NB4 (cell line): ENCODE results near the gene SPOP.

Experiments
- POLR2A ChIP-seq: IDR thresholded peaks from 2 replicates; pipeline ENCODE4 v1.6.1; 2011; ENCODE audit warnings: mild to moderate bottlenecking; ENCODE audit not compliant: insufficient read length; ENCODE audit errors: extremely low read depth
- TF ChIP-seq, protein P1 (sequence below): IDR thresholded peaks from one replicate; pipeline ENCODE4 v1.5.1; 2012; ENCODE audit warnings: low read depth, low read length
- TF ChIP-seq, protein P2 (sequence below): IDR thresholded peaks from 2 replicates; pipeline ENCODE4 v1.6.1; 2011; ENCODE audit warnings: low read depth, low read length

DNA sequence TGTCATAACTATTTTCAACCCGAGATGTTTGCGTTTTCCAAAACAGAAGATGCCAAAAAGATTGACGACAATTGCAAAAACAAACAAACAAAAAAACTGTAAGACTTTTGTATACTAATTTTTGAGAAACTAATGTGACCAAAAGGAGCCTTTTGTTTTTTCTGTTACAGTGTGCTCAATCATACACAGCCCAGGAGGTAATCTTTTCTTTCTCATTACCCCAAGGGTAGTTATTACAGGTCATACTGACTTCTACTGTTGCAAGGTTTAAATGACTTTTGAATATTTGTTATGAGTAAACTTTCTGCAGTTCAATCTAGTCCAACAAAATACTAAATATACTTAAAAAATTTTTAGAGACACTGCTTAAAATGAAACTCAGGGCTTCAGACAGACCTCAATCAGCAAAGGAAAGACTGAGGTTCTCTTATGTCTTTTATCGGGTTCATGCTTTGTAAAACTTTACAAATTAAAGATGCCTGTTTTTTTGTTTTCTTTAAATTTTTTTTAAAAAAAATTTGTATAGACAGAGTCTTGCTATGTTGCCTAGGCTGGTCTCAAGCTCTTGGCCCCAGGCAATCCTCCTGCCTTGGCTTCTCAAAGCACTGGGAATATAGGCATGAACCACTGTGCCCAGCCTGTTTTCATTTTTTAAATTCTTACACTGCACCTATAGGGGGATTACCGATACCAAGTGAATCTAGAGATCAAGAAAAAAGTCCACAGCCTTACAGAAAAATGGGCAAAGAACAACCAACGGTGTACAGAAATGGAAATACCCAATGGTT, 47.6 kb downstream of the SPOP start:
- TF ChIP-seq, protein P1, sequence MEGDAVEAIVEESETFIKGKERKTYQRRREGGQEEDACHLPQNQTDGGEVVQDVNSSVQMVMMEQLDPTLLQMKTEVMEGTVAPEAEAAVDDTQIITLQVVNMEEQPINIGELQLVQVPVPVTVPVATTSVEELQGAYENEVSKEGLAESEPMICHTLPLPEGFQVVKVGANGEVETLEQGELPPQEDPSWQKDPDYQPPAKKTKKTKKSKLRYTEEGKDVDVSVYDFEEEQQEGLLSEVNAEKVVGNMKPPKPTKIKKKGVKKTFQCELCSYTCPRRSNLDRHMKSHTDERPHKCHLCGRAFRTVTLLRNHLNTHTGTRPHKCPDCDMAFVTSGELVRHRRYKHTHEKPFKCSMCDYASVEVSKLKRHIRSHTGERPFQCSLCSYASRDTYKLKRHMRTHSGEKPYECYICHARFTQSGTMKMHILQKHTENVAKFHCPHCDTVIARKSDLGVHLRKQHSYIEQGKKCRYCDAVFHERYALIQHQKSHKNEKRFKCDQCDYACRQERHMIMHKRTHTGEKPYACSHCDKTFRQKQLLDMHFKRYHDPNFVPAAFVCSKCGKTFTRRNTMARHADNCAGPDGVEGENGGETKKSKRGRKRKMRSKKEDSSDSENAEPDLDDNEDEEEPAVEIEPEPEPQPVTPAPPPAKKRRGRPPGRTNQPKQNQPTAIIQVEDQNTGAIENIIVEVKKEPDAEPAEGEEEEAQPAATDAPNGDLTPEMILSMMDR, result no peak
- no peak for TF ChIP-seq POLR2A
- TF ChIP-seq, protein P2, sequence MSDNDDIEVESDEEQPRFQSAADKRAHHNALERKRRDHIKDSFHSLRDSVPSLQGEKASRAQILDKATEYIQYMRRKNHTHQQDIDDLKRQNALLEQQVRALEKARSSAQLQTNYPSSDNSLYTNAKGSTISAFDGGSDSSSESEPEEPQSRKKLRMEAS, result no peak
